ENCODE data around the gene ALG12. TPM values are rescaled to one million over a fixed set of nuclear protein-coding genes. Genes with fewer than 3 reads are reported as not detected.

ALG12 gene
- total RNA-seq, 1 donor from 2014 or later = 26.2 TPM

DNA sequence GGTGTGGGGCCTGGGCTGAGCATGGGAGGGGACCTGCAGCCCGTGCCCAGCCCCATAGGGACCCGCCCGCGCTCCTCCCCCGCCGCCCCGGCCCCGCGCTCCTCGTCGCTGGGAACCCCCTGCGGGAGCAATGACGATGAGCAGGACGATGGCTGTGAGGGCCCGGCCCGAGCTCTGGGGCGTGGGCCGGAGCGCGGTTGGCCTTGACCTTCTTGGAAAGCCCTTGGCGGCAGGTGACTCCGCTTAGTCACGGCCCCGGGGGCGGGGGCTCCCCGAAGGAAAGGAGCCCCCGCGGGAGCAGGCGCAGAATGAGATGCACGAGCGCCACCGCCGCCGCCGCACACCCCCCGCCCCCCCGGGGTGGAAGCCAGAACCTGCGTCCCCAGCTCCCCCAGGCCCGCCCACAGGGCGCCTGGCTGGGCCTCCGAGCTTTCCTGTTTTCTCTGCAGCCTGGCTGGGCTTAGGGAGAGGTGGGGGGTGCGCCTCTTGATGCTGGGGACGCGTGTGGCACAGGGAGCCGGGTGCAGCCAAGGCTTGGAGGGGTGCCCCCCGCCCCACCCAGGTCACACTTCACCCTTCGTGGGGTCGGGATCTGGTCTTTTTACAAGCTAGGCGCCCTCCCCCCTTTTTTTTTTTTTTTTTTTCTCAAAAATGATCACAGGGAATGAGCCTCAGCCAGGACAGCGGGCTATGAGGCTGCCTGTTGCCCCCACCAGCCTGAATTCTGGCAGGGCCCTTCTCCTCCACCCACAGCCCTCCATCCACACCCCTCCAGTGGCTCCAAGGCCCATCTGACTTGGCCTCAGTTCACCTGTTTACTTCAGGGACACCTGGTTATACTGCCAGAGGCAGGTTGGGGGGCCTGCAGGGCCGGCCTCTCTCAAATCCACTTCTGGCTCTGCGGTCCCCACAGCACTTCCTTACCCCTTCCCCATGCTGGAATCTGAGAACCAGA lies 18.1 kb upstream of the ALG12 start:
- DNase-seq (ENCODE audit: low read depth) = peak; percentile 66
- Mint-ChIP-seq H3K36me3 (ENCODE audit: low read depth, unreplicated experiment) (no peaks in the 10 kb centered on the region), H3K27ac (ENCODE audit: unreplicated experiment) (no peak overlapping the region), H3K9me3 (ENCODE audit: unreplicated experiment) (peaks cover 5% of the 10 kb centered on the region), H3K27me3 (ENCODE audit: low read depth, unreplicated experiment) (peaks cover 5% of the 10 kb centered on the region), H3K4me3 (ENCODE audit: unreplicated experiment) (no peak overlapping the region), H3K4me1 (ENCODE audit: low read depth, unreplicated experiment) (no peaks in the 10 kb centered on the region)
- H3K4me3 ChIP-seq (ENCODE audit: insufficient read depth, low read depth, low read length) = peak overlapping the region; percentile 28
- H3K9me3 ChIP-seq (ENCODE audit: insufficient read depth, low read depth, low read length) = no peaks in the 10 kb centered on the region
- H3K36me3 ChIP-seq (ENCODE audit: insufficient read depth, low read length) = no peaks in the 10 kb centered on the region
- H3K9ac ChIP-seq (ENCODE audit: low read length) = peak overlapping the region; percentile 38
- no peaks in the 10 kb centered on the region for H3K79me2 ChIP-seq (ENCODE audit: insufficient read depth, low read length)
- no peak overlapping the region for H2AFZ ChIP-seq (ENCODE audit: low read depth, low read length)
- H3K4me1 ChIP-seq (ENCODE audit: insufficient read depth, low read length) = peaks cover 18% of the 10 kb centered on the region
- TF ChIP-seq EZH2 (IDR thresholded peaks at IDR 0.05; ENCODE audit: insufficient read depth, low read length) (no peak), CTCF (IDR thresholded peaks at IDR 0.05; ENCODE audit: insufficient read depth, low read depth, low read length) (no peak)
- peak overlapping the region; percentile 79 for H3K4me2 ChIP-seq (ENCODE audit: low read length)
- FAIRE-seq = no peak
- no peaks in the 10 kb centered on the region for H3K27me3 ChIP-seq (ENCODE audit: insufficient read depth, low read length)
- H3K27ac ChIP-seq (ENCODE audit: low read depth, low read length) = no peak overlapping the region
- no peaks in the 10 kb centered on the region for H4K20me1 ChIP-seq (ENCODE audit: insufficient read depth, low read length)

DNA sequence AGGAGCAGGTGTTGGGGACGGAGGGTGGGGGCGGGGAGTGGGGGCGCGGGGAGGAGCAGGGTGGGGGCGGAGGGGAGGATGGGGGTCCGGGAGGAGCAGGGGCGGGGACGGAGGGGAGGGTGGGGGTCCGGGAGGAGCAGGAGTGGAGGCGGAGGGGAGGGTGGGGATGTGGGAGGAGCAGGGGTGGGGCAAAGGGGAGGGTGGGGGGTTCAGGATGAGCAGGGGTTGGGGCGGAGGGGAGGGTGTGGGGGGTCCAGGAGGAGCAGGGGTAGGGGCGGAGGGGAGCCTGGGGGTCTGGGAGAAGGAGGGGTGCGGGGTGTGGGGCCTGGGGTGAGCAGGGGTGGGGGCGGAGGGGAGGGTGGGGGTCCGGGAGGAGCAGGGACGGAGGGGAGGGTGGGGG lies 17.3 kb upstream of the ALG12 start:
- Histone ChIP-seq H3K9ac (ENCODE audit: low read length) (no peak overlapping the region), H3K4me3 (ENCODE audit: insufficient read depth, low read depth, low read length) (no peak overlapping the region), H3K36me3 (ENCODE audit: insufficient read depth, low read length) (no peaks in the 10 kb centered on the region), H3K27ac (ENCODE audit: low read depth, low read length) (no peak overlapping the region), H2AFZ (ENCODE audit: low read depth, low read length) (no peak overlapping the region), H3K4me2 (ENCODE audit: low read length) (no peak overlapping the region), H4K20me1 (ENCODE audit: insufficient read depth, low read length) (no peaks in the 10 kb centered on the region), H3K27me3 (ENCODE audit: insufficient read depth, low read length) (no peaks in the 10 kb centered on the region), H3K9me3 (ENCODE audit: insufficient read depth, low read depth, low read length) (no peaks in the 10 kb centered on the region), H3K79me2 (ENCODE audit: insufficient read depth, low read length) (no peaks in the 10 kb centered on the region), H3K4me1 (ENCODE audit: insufficient read depth, low read length) (peaks cover 18% of the 10 kb centered on the region)
- DNase-seq (ENCODE audit: low read depth) = no peak
- no peak for TF ChIP-seq EZH2 (IDR thresholded peaks at IDR 0.05; ENCODE audit: insufficient read depth, low read length)
- no peak for FAIRE-seq
- no peak overlapping the region for H3K27ac Mint-ChIP-seq (ENCODE audit: unreplicated experiment)
- peaks cover 5% of the 10 kb centered on the region for H3K9me3 Mint-ChIP-seq (ENCODE audit: unreplicated experiment)
- H3K4me3 Mint-ChIP-seq (ENCODE audit: unreplicated experiment) = no peak overlapping the region
- no peaks in the 10 kb centered on the region for H3K36me3 Mint-ChIP-seq (ENCODE audit: low read depth, unreplicated experiment)
- peaks cover 7% of the 10 kb centered on the region for H3K27me3 Mint-ChIP-seq (ENCODE audit: low read depth, unreplicated experiment)
- no peaks in the 10 kb centered on the region for H3K4me1 Mint-ChIP-seq (ENCODE audit: low read depth, unreplicated experiment)

DNA sequence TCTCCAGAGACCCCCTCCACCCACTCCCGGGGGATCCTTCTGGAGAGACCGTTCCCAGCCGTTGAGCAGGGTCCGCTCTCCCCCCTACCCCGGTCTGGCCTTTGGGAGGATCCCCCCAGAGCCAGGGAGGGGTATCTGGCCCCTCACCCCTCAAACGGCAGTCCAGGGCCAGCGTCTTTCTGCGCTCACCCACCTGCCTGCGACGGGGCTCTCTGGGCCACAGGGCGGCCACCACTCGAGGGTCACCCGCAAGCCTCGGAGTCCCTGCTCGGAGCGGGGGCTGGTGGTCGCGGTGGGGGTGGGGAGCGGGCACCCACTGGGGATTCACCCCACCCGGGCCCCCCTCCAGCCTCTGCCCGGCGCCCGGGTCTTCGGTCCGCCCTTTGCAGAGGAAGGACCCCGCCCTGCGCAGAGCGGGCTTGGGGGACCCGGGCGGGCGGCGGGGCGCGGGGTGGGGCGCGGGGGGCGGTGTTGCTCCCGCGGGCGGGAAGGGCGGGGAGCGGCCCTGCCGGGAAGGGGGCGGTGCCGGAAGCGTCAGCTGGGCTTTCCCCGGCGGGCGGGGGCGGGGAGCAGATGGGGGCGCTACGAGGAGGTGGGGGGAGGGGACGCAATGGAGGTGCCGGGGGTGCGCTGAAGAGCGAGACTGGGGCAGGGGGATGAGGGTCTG lies 16.8 kb upstream of the ALG12 start:
- Histone ChIP-seq H3K4me3 (ENCODE audit: insufficient read depth, low read depth, low read length) (no peak overlapping the region), H3K4me2 (ENCODE audit: low read length) (peak overlapping the region; percentile 62), H3K9me3 (ENCODE audit: insufficient read depth, low read depth, low read length) (no peaks in the 10 kb centered on the region), H3K9ac (ENCODE audit: low read length) (no peak overlapping the region), H3K4me1 (ENCODE audit: insufficient read depth, low read length) (peaks cover 18% of the 10 kb centered on the region), H3K36me3 (ENCODE audit: insufficient read depth, low read length) (no peaks in the 10 kb centered on the region), H2AFZ (ENCODE audit: low read depth, low read length) (no peak overlapping the region), H3K79me2 (ENCODE audit: insufficient read depth, low read length) (no peaks in the 10 kb centered on the region), H4K20me1 (ENCODE audit: insufficient read depth, low read length) (no peaks in the 10 kb centered on the region), H3K27me3 (ENCODE audit: insufficient read depth, low read length) (no peaks in the 10 kb centered on the region), H3K27ac (ENCODE audit: low read depth, low read length) (no peak overlapping the region)
- Mint-ChIP-seq H3K4me3 (ENCODE audit: unreplicated experiment) (no peak overlapping the region), H3K4me1 (ENCODE audit: low read depth, unreplicated experiment) (no peaks in the 10 kb centered on the region), H3K36me3 (ENCODE audit: low read depth, unreplicated experiment) (no peaks in the 10 kb centered on the region), H3K27ac (ENCODE audit: unreplicated experiment) (no peak overlapping the region), H3K27me3 (ENCODE audit: low read depth, unreplicated experiment) (peaks cover 12% of the 10 kb centered on the region), H3K9me3 (ENCODE audit: unreplicated experiment) (peaks cover 5% of the 10 kb centered on the region)
- DNase-seq (ENCODE audit: low read depth) = no peak
- TF ChIP-seq CTCF (IDR thresholded peaks at IDR 0.05; ENCODE audit: insufficient read depth, low read depth, low read length) (no peak), EZH2 (IDR thresholded peaks at IDR 0.05; ENCODE audit: insufficient read depth, low read length) (no peak)
- FAIRE-seq = no peak
